Mesodermal cell (in vitro differentiated cells): Measurements from ENCODE around the gene FAT1.

Experiments used
- H3K27ac ChIP-seq: 2 replicates; pipeline ENCODE4 v1.7.0; 2013; ENCODE audit warnings: mild to moderate bottlenecking, low read depth, low read length, moderate library complexity; ENCODE audit not compliant: severe bottlenecking
- H3K36me3 ChIP-seq: 2 replicates; pipeline ENCODE4 v1.7.1; 2013; ENCODE audit warnings: mild to moderate bottlenecking, low read length, moderate library complexity; ENCODE audit not compliant: control insufficient read depth, insufficient read depth
- H3K4me1 ChIP-seq: one replicate; pipeline ENCODE4 v1.7.1; 2013; ENCODE audit warnings: mild to moderate bottlenecking, low read length; ENCODE audit not compliant: insufficient read depth, control insufficient read depth, poor library complexity, severe bottlenecking
- H3K4me3 ChIP-seq: 2 replicates; pipeline ENCODE4 v1.7.0; 2013; ENCODE audit warnings: low read length, control low read depth, mild to moderate bottlenecking; ENCODE audit not compliant: insufficient read depth, poor library complexity, severe bottlenecking; ENCODE audit errors: extremely low read depth
- H3K9me3 ChIP-seq: 2 replicates; pipeline ENCODE4 v1.7.1; 2013; ENCODE audit warnings: mild to moderate bottlenecking, low read length, moderate library complexity; ENCODE audit not compliant: control insufficient read depth
- WGBS, 2 experiments: methylation state at CpG; one replicate each; pipeline ENCODE4 v1.1.5; 2013; ENCODE audit warnings: missing lambda C conversion rate in 2 of 2; ENCODE audit not compliant: insufficient coverage in 2 of 2; 5-methylcytosine and 5-hydroxymethylcytosine counted together

Gene FAT1

DNA sequence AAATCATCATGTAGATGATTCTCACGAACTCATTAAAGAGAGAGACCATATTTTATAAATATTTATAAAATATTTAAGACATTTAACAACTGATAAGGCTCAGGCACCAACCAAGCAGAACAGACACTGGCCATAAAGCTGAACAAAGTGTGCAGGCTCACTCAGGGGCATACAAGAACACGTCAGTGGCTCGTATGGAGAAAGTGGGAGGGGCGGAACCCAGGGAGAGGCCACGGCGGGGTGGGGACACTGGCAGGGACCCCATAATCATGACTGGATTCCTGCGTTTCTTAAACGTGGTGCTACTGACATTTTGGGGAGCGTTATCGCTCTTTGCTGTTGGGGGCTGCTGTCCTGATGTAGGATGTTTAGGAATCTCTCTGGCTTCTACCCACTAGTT is 31.3 kb upstream of the FAT1 start:
- WGBS, 2 experiments = 85 to 87% methylated on average over 4 to 5 of the region's 10 CpGs
- Histone ChIP-seq H3K36me3 (no peaks in the 10 kb centered on the region), H3K9me3 (no peaks in the 10 kb centered on the region), H3K4me1 (no peaks in the 10 kb centered on the region), H3K27ac (no peak overlapping the region), H3K4me3 (no peak overlapping the region)

- H3K4me1 ChIP-seq = no peaks in the 10 kb centered on the region
- 100% methylated on average over 5 of the region's 6 CpGs for WGBS, 2 experiments
- no peaks in the 10 kb centered on the region for H3K9me3 ChIP-seq
- no peak overlapping the region for H3K4me3 ChIP-seq
- no peaks in the 10 kb centered on the region for H3K36me3 ChIP-seq
- no peak overlapping the region for H3K27ac ChIP-seq
Measured at GRCh38 chr4:186752325-186752724, 28.7 kb upstream of the FAT1 start.

DNA sequence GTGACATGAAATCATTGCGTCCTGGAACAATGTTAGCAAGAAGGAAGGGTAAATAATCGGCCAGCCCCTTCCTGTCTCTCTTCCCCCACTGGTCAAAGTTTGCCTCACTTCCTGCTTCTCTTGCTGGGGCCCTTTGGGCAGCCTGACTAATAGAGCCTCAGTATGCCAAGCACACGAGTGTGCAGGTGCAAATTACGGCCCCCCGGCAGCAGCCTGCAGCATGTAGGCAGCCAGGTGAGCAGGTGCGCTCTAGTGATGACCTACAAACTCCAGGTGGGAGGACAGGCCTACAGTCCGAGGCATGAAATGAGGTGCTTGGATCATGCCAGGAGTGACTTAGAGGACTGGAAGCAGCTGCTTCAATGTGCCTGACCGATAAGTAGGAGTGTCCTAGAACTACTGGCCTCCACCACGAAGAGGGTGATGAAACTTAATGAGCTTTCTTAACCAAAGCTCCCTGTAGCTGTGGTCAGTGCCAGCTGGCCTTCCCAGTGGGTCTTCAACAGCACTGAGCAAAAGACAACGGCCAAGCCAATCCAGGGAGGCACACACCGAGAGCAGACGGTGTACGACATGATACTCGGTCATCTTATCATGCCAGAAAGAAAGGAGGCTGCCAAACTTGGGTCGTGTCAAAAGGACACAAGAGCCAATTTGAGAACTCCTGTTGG is 26.1 kb upstream of the FAT1 start:
- H3K36me3 ChIP-seq = no peaks in the 10 kb centered on the region
- H3K4me1 ChIP-seq = no peaks in the 10 kb centered on the region
- no peak overlapping the region for H3K4me3 ChIP-seq
- whole genome bisulfite sequencing, 2 experiments = 88 to 96% methylated on average over 12 to 14 of the region's 15 CpGs
- H3K9me3 ChIP-seq = no peaks in the 10 kb centered on the region
- H3K27ac ChIP-seq = no peak overlapping the region

- Histone ChIP-seq H3K36me3 (no peaks in the 10 kb centered on the region), H3K27ac (no peak overlapping the region), H3K4me3 (no peak overlapping the region), H3K4me1 (no peaks in the 10 kb centered on the region), H3K9me3 (no peaks in the 10 kb centered on the region)
- 89 to 93% methylated on average over 3 to 4 of the region's 6 CpGs for WGBS, 2 experiments
Measured at GRCh38 chr4:186746581-186746980, 22.9 kb upstream of the FAT1 start.

- WGBS, 2 experiments = 93 to 100% methylated on average over 5 to 7 of the region's 10 CpGs
- Histone ChIP-seq H3K4me3 (no peak overlapping the region), H3K36me3 (no peaks in the 10 kb centered on the region), H3K4me1 (no peaks in the 10 kb centered on the region), H3K9me3 (no peaks in the 10 kb centered on the region), H3K27ac (no peak overlapping the region)
Measured at GRCh38 chr4:186743261-186743660, 19.6 kb upstream of the FAT1 start.

GRCh38 chr4:186740822-186741221 is 17.2 kb upstream of the FAT1 start:
- whole genome bisulfite sequencing, 2 experiments = 94 to 98% methylated on average over 2 to 5 of the region's 6 CpGs
- Histone ChIP-seq H3K36me3 (no peaks in the 10 kb centered on the region), H3K27ac (no peak overlapping the region), H3K9me3 (no peaks in the 10 kb centered on the region), H3K4me1 (peaks cover 4% of the 10 kb centered on the region), H3K4me3 (no peak overlapping the region)

DNA sequence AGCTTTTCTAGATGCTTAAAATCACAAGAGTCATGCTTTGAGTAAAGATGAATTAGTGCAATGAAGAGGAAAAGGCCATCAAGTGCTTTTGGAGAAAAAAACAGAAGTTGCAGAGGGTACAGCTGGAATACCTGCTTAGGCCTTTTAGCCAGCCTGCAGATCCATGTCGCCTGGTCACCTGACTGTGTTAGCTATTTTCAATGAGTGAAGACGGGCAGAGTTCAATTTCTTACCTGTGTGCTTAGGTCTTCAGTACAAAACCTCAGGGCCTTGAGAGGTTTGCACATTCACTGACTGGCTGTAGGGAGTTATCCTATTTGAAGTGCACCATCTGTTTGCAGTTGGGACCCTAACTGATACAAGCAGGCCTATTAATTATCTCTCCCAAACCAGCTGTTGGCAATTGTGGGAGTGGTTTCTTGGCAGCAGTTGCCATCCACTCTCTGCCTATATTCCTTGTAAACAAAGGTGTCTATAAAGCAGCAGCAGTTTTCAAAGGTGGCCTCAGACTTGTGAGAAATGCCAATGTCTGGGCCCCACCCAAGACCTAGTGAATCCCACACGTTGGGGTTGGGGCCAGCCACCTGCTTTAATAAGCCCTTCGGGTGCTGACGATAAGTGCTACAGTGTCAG is 16.3 kb upstream of the FAT1 start:
- Histone ChIP-seq H3K4me3 (no peak overlapping the region), H3K36me3 (no peaks in the 10 kb centered on the region), H3K4me1 (peaks cover 7% of the 10 kb centered on the region), H3K9me3 (no peaks in the 10 kb centered on the region), H3K27ac (no peak overlapping the region)
- WGBS, 2 experiments = 86 to 96% methylated on average over 5 of the region's 5 CpGs

DNA sequence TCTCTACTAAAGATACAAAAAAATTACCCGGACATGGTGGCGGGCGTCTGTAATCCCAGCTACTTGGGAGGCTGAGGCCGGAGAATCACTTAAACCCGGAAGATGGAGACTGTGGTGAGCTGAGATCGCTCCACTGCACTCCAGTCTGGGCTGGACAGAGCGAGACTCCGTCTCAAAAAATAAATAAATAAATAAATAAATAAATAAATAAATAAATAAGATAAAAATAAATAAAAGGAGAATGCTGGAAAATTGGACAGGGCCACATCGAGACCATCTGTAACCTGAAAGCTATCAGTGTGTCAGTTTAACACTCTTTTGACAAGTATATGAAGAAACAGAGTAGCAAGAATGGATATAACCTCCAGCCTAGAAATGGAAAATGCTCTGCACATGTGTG is 15.7 kb upstream of the FAT1 start:
- Histone ChIP-seq H3K9me3 (no peaks in the 10 kb centered on the region), H3K4me3 (no peak overlapping the region), H3K36me3 (no peaks in the 10 kb centered on the region), H3K27ac (no peak overlapping the region), H3K4me1 (peaks cover 12% of the 10 kb centered on the region)
- WGBS, 2 experiments = 92 to 97% methylated on average over 5 of the region's 9 CpGs

- Histone ChIP-seq H3K4me1 (peaks cover 12% of the 10 kb centered on the region), H3K36me3 (no peaks in the 10 kb centered on the region), H3K4me3 (no peak overlapping the region), H3K27ac (no peak overlapping the region), H3K9me3 (no peaks in the 10 kb centered on the region)
- 79% methylated on average over 2 of the region's 4 CpGs; no CpG with 5 or more reads in 1 of the 2 experiments for WGBS, 2 experiments
Measured at GRCh38 chr4:186738421-186738820, 14.8 kb upstream of the FAT1 start.

- Histone ChIP-seq H3K4me1 (peaks cover 12% of the 10 kb centered on the region), H3K4me3 (no peak overlapping the region), H3K9me3 (no peaks in the 10 kb centered on the region), H3K36me3 (no peaks in the 10 kb centered on the region), H3K27ac (no peak overlapping the region)
- 74 to 83% methylated on average over 3 to 4 of the region's 4 CpGs for WGBS, 2 experiments
Measured at GRCh38 chr4:186737427-186737826, 13.8 kb upstream of the FAT1 start.

DNA sequence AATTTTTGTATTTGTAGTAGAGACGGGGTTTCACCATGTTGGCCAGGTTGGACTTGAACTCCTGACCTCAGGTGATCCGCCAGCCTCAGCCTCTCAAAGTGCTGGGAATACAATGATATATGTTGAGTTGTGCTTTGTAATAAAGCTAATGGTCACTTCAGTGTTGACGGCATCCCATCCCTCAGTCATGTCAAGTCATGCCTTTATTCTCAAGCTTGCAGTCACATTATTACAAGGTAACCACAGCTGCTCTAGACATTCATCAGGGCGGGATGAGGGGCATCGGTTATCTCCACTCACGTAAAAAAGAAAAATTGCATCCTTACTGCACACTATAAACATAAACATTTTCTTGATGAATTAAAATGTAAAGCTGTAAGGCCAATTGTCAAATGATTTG is 12.8 kb upstream of the FAT1 start:
- H3K4me3 ChIP-seq = no peak overlapping the region
- H3K9me3 ChIP-seq = no peaks in the 10 kb centered on the region
- no peak overlapping the region for H3K27ac ChIP-seq
- 93 to 100% methylated on average over 1 to 2 of the region's 6 CpGs for WGBS, 2 experiments
- no peaks in the 10 kb centered on the region for H3K36me3 ChIP-seq
- H3K4me1 ChIP-seq = peaks cover 12% of the 10 kb centered on the region
